GM12878 (cell line): ENCODE data around the gene B3GNT4. TPM values are rescaled to one million over a fixed set of nuclear protein-coding genes. Genes with fewer than 3 reads are reported as not detected.
A peak's percentile ranks its signal among the peaks of the same experiment; 100 is the strongest.

Experiments
- ASH2L ChIP-seq: fragments of 300-600, 200-600 bp; sonication (generic); IDR thresholded peaks from 2 replicates; pipeline ENCODE4 v1.6.1; 2017; ENCODE audit warnings: low read depth, mild to moderate bottlenecking, borderline replicate concordance
- ATF7 ChIP-seq: fragments of 450-650 bp; IDR thresholded peaks from 2 replicates; pipeline ENCODE4 v1.6.1; 2016; ENCODE audit warnings: low read depth, mild to moderate bottlenecking
- CBX3 ChIP-seq: fragments of 200-600 bp; sonication (generic); IDR thresholded peaks from 2 replicates; pipeline ENCODE4 v1.6.1; 2016; ENCODE audit warnings: low read depth, borderline replicate concordance
- CBX5 ChIP-seq: sonication (generic); IDR thresholded peaks from 2 replicates; pipeline ENCODE4 v1.6.1; 2016; ENCODE audit warnings: low read depth, moderate library complexity, mild to moderate bottlenecking, inconsistent platforms
- CHD1 ChIP-seq: IDR thresholded peaks from 2 replicates; pipeline ENCODE4 v1.6.1; 2012; ENCODE audit warnings: low read depth, low read length, improper control_type of control experiment
- CHD2 ChIP-seq: IDR thresholded peaks from 2 replicates; pipeline ENCODE4 v1.6.1; 2011; ENCODE audit warnings: low read depth, low read length, improper control_type of control experiment, borderline replicate concordance
- DPF2 ChIP-seq: fragments of 450-650 bp; IDR thresholded peaks from 2 replicates; pipeline ENCODE4 v1.6.1; 2017; ENCODE audit warnings: mild to moderate bottlenecking
- HDAC6 ChIP-seq: fragments of 200-600 bp; sonication (generic); IDR thresholded peaks from one replicate; pipeline ENCODE4 v1.8.0; 2017; ENCODE audit warnings: antibody characterized with exemption; ENCODE audit not compliant: unreplicated experiment
- KAT2A ChIP-seq: conservative IDR thresholded peaks from 2 replicates; pipeline ENCODE4 v1.6.1; 2011; ENCODE audit warnings: low read depth, low read length; ENCODE audit not compliant: control insufficient read depth
- MEF2A ChIP-seq: IDR thresholded peaks from 2 replicates; pipeline ENCODE4 v1.6.1; 2011; ENCODE audit warnings: low read depth, mild to moderate bottlenecking, low read length, moderate library complexity; ENCODE audit not compliant: insufficient read depth
- NFIC ChIP-seq: IDR thresholded peaks from 2 replicates; pipeline ENCODE4 v1.6.1; 2012; ENCODE audit warnings: low read depth, mild to moderate bottlenecking, inconsistent platforms, low read length, moderate library complexity
- NR2C2 ChIP-seq: IDR thresholded peaks from 2 replicates; pipeline ENCODE4 v1.6.1; 2011; ENCODE audit warnings: borderline replicate concordance, low read depth; ENCODE audit not compliant: control insufficient read depth, insufficient read length
- SMAD5 ChIP-seq: IDR thresholded peaks from 2 replicates; pipeline ENCODE4 v1.6.1; 2016; ENCODE audit warnings: antibody characterized with exemption, low read depth
- SMARCA5 ChIP-seq: fragments of 450-650 bp; IDR thresholded peaks from 2 replicates; pipeline ENCODE4 v1.6.1; 2017; ENCODE audit warnings: mild to moderate bottlenecking
- SREBF2 ChIP-seq: IDR thresholded peaks from 2 replicates; pipeline ENCODE4 v1.6.1; 2012; ENCODE audit warnings: mild to moderate bottlenecking, low read length
- TCF3 ChIP-seq: IDR thresholded peaks from 2 replicates; pipeline ENCODE4 v1.6.1; 2012; ENCODE audit warnings: low read depth, mild to moderate bottlenecking, low read length, borderline replicate concordance; ENCODE audit not compliant: insufficient read depth
- ZNF274 ChIP-seq: IDR thresholded peaks from one replicate; pipeline ENCODE4 v1.8.0; 2011; ENCODE audit not compliant: insufficient read length, insufficient read depth
- polyA plus RNA-seq, 11 experiments: library from polyadenylated mRNA; depleted of rRNA in 4 of 11; unstranded in 6 of 11; stranded (reverse) in 5 of 11; fragments of >200 nt; fragmentation: Nextera tagmentation in 4 of 11; fragmentation: Illumina TruSeq in 1 of 11; extraction: Ambion mirVana in 4 of 11; extraction: Trizol in 1 of 11; gene quantifications; 1 replicate in 1 of 11; 2 replicates in 10 of 11; pipeline versions ENCODE4 v1.2.1 to v1.2.3, GENCODE V29; 2011 to 2016; ENCODE audit warnings: inconsistent platforms in 2 of 11, missing spikeins in 2 of 11, low read depth in 1 of 11
- total RNA-seq, 4 experiments: library from RNA; depleted of rRNA in 3 of 4; stranded (reverse); fragments of >200 nt in 3 of 4; fragmentation: Illumina TruSeq in 1 of 4; extraction: Trizol in 1 of 4; gene quantifications; 2 replicates each; pipeline versions ENCODE4 v1.2.1 to v1.2.3, GENCODE V29; 2013 to 2021
- TF ChIP-seq, protein P1 (sequence below): fragments of 150-350 bp; IDR thresholded peaks from 2 replicates; pipeline ENCODE4 v1.6.1; 2016; ENCODE audit warnings: low read depth, low read length
- TF ChIP-seq, protein P2 (sequence below): IDR thresholded peaks from 2 replicates; pipeline ENCODE4 v1.6.1; 2012; ENCODE audit warnings: improper control_type of control experiment, low read depth, low read length; ENCODE audit not compliant: insufficient replicate concordance

Gene B3GNT4
- total and polyA plus RNA-seq, 10 of the 15 experiments (the other 5 are each of a cell fraction or from before 2014, with no cell fraction given), result 0.04 to 0.95 (median 0.88) TPM; not detected in 7

GRCh38 chr12:122225683-122226365, 22.3 kb downstream of the B3GNT4 start, which contains the start of gene DIABLO (continued):
- TF ChIP-seq NR2C2, result no peak
- TF ChIP-seq CHD1, result no peak
- no peak for TF ChIP-seq CBX5
- 0 out of 2 replicates have a peak, but pooled peaks have one; percentile 49 for TF ChIP-seq DPF2
- 0 out of 2 replicates have a peak, but pooled peaks have one; percentile 38 for TF ChIP-seq CHD2
- no peak for TF ChIP-seq NFIC
- no peak for TF ChIP-seq ATF7
- TF ChIP-seq CBX3, result no peak
- TF ChIP-seq SREBF2, result 0 out of 2 replicates have a peak, but pooled peaks have one; percentile 36
- TF ChIP-seq SMARCA5, result 0 out of 2 replicates have a peak, but pooled peaks have one; percentile 34
- peak; percentile 67 for TF ChIP-seq HDAC6
- TF ChIP-seq MEF2A, result no peak
- TF ChIP-seq ZNF274, result no peak
- 0 out of 2 replicates have a peak, but pooled peaks have one; percentile 54 for TF ChIP-seq TCF3
- TF ChIP-seq SMAD5, result peak; percentile 83
- no peak for TF ChIP-seq ASH2L
- TF ChIP-seq, protein P1, sequence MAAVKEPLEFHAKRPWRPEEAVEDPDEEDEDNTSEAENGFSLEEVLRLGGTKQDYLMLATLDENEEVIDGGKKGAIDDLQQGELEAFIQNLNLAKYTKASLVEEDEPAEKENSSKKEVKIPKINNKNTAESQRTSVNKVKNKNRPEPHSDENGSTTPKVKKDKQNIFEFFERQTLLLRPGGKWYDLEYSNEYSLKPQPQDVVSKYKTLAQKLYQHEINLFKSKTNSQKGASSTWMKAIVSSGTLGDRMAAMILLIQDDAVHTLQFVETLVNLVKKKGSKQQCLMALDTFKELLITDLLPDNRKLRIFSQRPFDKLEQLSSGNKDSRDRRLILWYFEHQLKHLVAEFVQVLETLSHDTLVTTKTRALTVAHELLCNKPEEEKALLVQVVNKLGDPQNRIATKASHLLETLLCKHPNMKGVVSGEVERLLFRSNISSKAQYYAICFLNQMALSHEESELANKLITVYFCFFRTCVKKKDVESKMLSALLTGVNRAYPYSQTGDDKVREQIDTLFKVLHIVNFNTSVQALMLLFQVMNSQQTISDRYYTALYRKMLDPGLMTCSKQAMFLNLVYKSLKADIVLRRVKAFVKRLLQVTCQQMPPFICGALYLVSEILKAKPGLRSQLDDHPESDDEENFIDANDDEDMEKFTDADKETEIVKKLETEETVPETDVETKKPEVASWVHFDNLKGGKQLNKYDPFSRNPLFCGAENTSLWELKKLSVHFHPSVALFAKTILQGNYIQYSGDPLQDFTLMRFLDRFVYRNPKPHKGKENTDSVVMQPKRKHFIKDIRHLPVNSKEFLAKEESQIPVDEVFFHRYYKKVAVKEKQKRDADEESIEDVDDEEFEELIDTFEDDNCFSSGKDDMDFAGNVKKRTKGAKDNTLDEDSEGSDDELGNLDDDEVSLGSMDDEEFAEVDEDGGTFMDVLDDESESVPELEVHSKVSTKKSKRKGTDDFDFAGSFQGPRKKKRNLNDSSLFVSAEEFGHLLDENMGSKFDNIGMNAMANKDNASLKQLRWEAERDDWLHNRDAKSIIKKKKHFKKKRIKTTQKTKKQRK, result no peak
- TF ChIP-seq KAT2A, result no peak
- TF ChIP-seq, protein P2, sequence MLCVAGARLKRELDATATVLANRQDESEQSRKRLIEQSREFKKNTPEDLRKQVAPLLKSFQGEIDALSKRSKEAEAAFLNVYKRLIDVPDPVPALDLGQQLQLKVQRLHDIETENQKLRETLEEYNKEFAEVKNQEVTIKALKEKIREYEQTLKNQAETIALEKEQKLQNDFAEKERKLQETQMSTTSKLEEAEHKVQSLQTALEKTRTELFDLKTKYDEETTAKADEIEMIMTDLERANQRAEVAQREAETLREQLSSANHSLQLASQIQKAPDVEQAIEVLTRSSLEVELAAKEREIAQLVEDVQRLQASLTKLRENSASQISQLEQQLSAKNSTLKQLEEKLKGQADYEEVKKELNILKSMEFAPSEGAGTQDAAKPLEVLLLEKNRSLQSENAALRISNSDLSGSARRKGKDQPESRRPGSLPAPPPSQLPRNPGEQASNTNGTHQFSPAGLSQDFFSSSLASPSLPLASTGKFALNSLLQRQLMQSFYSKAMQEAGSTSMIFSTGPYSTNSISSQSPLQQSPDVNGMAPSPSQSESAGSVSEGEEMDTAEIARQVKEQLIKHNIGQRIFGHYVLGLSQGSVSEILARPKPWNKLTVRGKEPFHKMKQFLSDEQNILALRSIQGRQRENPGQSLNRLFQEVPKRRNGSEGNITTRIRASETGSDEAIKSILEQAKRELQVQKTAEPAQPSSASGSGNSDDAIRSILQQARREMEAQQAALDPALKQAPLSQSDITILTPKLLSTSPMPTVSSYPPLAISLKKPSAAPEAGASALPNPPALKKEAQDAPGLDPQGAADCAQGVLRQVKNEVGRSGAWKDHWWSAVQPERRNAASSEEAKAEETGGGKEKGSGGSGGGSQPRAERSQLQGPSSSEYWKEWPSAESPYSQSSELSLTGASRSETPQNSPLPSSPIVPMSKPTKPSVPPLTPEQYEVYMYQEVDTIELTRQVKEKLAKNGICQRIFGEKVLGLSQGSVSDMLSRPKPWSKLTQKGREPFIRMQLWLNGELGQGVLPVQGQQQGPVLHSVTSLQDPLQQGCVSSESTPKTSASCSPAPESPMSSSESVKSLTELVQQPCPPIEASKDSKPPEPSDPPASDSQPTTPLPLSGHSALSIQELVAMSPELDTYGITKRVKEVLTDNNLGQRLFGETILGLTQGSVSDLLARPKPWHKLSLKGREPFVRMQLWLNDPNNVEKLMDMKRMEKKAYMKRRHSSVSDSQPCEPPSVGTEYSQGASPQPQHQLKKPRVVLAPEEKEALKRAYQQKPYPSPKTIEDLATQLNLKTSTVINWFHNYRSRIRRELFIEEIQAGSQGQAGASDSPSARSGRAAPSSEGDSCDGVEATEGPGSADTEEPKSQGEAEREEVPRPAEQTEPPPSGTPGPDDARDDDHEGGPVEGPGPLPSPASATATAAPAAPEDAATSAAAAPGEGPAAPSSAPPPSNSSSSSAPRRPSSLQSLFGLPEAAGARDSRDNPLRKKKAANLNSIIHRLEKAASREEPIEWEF, result no peak
